Hippocampal formation (tissue), 2 donors: Measurements from ENCODE around the gene GNG13.
"Not testable (repeated sequence)": the region's sequence is repeated elsewhere in the genome, so short reads cannot be mapped to it uniquely, and the experiment has no call there.

ENCODE experiments used
- DNase-seq, 2 donors: peaks; one replicate each; lab custom pipeline; 2025; lab: John Stamatoyannopoulos, UW

The GNG13 gene

DNA sequence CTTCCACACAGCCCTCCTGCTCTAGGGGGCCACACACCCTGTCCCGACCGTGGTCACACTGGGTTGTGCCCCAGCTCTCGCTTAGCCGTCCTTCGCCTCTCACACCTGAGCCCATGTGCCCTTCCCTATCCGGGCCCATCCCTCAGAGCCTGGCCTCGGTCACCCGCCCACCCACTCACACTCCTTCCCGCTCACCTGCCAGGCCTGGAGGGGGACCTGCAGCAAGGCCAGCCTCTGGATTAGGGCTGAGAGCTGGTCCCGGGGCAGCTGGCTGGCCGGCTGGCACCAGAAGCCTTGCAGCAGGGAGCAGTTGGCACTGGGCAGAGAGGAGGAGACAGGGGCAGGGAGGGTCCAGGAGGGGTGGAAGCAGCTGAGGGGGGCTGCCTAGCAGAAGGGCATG is 22.1 kb downstream of the GNG13 start:
- no peak for DNase-seq

DNA sequence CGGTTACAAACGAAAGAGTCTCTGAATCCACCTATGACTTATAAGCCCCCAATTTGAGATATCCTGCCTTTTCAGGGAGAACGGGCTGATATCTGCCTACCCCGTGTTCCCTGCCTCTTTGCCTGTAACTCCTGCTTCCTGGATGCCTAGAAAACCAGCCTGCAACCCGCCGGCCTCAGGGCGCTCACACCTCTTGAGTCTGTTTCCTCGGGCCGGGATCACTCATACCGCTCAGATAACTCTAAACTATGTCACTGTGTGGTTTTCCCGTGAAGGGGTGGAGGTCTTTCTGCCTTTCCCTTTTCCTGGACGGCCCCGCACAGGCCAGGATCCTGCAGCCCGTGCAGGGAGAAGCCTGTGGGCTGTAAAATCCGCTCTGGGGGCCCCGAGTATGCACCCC is 22.7 kb downstream of the GNG13 start:
- no peak for DNase-seq

DNA sequence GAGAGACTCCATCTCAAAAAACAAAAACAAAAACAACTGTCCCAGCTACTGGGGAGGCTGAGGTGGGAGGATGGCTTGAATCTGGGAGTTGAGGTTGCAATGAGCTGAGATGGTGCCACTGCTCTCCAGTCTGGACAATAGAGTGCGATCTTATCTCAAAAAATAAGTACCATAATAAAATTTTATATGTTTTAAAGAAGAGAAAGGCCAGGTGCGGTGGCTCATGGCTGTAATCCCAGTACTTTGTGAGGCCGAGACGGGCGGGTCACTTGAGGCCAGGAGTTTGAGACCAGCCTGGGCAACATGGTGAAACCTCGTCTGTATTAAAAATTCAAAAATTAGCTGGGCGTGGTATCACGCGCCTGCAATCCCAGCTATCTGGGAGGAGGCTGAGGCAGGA is 23.7 kb downstream of the GNG13 start:
- no peak for DNase-seq

DNA sequence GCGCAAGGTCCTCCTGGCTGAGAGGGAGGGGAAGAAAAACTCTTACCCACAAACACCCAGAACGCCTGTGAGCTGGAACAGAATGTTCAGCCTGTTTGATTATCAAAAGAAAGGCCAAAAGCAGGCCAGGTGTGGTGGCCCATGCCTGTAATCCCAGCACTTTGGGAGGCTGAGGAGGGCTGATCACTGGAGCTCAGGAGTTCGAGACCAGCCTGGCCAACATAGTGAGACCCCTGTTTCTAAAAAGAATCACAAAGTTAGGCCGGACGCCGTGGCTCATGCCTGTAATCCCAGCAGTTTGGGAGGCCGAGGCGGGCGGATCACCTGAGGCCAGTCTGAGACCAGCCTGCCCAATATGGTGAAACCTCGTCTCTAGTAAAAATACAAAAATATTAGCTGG is 24.2 kb downstream of the GNG13 start:
- DNase-seq = not testable (repeated sequence)

DNA sequence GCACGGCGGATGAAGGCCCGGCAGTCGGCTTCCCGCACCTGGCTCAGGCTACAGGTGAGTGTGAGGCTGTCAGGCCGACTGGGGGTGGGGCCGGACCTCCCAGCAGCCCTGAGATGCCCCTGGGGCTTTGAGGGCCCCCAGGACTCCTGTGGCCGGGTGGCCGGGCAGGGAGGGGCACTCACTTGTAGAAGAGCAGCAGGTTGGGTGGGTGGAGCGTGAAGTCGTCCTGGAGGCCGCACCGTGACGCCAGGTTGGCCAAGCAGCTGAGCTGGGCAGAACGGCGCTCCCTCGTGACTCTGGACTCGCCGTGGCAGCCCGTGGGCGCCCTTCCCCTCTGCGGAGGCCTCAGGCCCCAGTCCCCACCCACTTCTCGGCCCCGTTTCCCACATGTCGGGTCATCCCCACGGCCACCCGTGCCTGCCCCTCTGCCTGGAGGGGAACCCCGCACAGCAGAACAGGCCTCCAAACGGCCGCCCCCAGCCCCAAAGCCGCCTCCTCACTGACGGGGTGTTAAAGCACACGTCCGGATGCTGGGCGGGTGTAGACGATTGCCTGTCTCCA is 25.2 kb downstream of the GNG13 start:
- DNase-seq = no peak

- DNase-seq = no peak
Observed at GRCh38 chr16:774086-775001, 26.2 kb downstream of the GNG13 start.

- DNase-seq = no peak
Observed at GRCh38 chr16:772959-773358, 27.6 kb downstream of the GNG13 start.

DNA sequence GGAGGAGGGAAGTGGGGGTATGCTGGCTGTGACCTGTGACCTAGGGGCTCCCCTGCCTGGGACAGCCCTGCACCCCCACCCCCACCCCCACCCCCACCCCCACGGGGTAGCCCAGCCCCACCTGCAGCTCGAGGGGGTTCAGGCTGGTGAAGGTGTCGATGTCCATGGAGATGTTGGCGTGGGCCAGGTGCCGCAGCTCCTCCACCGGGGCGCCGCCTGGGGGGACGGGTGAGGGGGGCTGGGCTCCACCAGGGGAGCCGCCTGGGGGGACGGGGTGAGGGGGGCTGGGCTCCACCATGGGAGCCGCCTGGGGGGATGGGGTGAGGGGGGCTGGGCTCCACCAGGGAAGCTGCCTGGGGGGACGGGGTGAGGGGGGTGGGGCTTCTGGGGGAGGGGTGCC is 30.1 kb downstream of the GNG13 start:
- DNase-seq = no peak

- no peak for DNase-seq
Observed at GRCh38 chr16:769934-770333, 30.6 kb downstream of the GNG13 start.

- DNase-seq = no peak
Observed at GRCh38 chr16:769184-769784, 31.2 kb downstream of the GNG13 start.

- DNase-seq = no peak
Observed at GRCh38 chr16:768428-768827, 32.1 kb downstream of the GNG13 start.

- DNase-seq = no peak
Observed at GRCh38 chr16:767743-768235, 32.7 kb downstream of the GNG13 start.

DNA sequence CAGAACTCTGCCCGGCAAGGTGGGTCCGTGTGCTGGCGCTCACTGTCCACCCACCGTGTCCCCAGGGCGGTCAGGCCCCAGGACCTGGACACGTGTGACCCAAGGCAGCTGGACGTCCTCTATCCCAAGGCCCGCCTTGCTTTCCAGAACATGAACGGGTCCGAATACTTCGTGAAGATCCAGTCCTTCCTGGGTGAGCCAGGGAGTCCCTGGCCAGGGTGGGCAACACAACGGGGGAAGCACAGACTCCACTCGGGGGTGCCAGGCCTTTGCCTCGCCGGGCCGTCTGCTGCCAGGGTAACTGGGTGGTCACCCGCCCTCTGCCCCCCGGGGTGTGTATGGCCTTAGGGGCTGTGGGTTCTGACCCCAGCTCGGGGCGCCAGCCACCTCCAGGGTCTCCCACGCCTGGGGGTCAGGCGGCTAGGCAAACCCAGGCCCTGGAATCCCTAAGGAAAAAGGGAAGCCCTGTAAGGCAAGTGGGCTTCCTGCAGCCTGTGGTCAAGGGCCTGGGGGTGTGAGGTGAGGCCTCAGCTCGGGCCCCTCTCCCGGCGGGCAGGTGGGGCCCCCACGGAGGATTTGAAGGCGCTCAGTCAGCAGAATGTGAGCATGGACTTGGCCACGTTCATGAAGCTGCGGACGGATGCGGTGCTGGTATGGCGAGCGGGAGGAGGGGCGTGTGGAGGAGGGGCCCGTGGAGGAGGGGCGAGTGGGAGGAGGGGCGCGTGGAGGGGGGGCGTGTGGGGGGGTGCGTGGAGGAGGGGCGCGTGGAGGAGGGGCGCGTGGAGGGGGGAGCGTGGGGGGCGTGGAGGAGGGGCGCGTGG is 33.5 kb downstream of the GNG13 start:
- no peak for DNase-seq

DNA sequence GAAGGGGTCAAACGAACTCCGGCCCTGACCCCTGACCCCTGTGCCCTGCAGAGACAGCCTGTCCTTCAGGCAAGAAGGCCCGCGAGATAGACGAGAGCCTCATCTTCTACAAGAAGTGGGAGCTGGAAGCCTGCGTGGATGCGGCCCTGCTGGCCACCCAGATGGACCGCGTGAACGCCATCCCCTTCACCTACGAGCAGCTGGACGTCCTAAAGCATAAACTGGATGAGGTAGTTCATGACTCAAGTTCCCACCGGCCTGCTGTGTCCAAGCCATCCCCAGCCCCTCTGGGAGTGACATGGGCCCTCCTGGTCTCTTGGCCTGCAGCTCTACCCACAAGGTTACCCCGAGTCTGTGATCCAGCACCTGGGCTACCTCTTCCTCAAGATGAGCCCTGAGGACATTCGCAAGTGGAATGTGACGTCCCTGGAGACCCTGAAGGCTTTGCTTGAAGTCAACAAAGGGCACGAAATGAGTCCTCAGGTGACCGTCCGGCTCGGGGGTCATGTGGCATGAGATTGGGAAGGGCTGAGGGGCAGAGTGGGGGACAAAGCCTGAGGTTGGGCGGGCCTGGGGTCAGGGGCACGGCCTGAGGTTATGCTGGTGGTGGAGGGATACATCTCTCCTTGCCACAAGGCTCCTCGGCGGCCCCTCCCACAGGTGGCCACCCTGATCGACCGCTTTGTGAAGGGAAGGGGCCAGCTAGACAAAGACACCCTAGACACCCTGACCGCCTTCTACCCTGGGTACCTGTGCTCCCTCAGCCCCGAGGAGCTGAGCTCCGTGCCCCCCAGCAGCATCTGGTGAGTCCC is 34.3 kb downstream of the GNG13 start:
- DNase-seq = no peak

DNA sequence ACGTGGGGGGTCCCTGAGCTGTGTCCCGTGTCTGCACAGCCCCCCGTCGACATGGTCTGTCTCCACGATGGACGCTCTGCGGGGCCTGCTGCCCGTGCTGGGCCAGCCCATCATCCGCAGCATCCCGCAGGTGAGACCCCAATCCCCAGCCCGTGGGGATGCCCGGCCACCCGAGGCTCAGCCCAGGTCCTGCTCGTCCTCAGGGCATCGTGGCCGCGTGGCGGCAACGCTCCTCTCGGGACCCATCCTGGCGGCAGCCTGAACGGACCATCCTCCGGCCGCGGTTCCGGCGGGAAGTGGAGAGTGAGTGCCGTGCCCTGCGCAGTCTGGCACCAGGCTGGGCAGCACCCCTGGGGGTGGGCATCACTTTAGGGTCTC is 35.1 kb downstream of the GNG13 start:
- no peak for DNase-seq

DNA sequence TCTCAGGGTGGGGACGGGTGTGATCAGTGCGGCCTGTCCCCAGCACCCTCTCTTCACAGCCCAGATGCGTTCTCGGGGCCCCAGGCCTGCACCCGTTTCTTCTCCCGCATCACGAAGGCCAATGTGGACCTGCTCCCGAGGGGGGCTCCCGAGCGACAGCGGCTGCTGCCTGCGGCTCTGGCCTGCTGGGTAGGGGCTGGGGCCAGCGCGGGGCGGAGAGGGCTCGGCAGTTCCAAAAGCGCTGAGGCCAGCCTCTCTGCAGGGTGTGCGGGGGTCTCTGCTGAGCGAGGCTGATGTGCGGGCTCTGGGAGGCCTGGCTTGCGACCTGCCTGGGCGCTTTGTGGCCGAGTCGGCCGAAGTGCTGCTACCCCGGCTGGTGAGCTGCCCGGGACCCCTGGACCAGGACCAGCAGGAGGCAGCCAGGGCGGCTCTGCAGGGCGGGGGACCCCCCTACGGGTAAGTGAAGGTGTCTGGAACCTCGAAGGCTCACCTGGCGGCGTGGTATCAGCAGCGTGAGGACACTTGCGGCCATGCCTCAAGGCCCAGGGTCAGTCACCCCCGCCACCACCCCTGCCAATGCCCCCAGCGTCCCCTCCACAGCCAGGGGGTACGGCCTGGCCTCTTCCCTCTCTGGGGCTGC is 35.6 kb downstream of the GNG13 start:
- DNase-seq = no peak

GRCh38 chr16:764184-764750 is 36.3 kb downstream of the GNG13 start:
- no peak for DNase-seq

DNA sequence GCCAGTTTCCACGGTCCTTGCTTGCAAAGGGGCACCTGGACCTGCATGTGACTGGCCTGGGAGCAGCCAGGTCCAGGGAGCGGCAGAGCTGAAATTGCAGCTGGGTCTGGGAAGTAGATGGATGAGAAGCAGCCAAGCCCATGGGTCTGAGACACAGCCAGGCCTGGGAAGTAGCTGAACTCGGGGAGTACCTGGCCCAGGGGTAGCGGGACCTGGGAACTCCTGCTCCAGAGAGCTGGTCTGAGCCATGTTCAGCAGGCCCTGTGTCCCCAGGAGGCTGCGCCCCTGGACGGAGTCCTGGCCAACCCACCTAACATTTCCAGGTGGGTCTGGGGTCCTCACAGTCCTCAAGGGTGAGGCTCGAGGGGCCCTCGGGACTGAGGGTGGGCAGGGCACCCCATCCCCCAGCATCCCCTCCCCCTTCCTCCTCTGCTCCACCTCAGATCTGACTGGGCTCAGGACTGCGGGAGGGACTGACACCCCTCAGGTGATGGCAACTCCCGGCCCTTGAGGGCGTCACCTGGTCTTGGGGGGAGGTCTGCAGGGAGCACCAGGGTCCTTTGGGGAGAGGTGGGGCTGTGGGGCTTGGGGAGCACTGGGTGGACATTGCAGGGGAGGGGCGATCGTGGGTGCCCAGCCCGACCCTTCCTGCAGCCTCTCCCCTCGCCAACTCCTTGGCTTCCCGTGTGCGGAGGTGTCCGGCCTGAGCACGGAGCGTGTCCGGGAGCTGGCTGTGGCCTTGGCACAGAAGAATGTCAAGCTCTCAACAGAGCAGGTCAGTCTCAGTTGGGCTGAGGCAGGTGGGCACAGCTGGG is 37.0 kb downstream of the GNG13 start:
- no peak for DNase-seq

GRCh38 chr16:762595-763268 is 37.8 kb downstream of the GNG13 start:
- DNase-seq = no peak
